HL-60 (cell line): Measurements from ENCODE around the gene KLK10.

Source experiments
- DNase-seq, 2 experiments: peaks; one replicate each; pipeline ENCODE4 v3.0.0-alpha.2; 2010 to 2020; ENCODE audit warnings: low read depth in 1 of 2, low spot score in 1 of 2
- H3K27ac ChIP-seq: fragments of 250-450 bp; sonication (Bioruptor Pico); replicated peaks from 2 replicates; pipeline ENCODE4 v1.5.1; 2020; ENCODE audit warnings: mild to moderate bottlenecking, moderate library complexity
- H3K27me3 ChIP-seq: fragments of 250-450 bp; sonication (Bioruptor Pico); 2 replicates; pipeline ENCODE4 v1.5.1; 2021; ENCODE audit warnings: mild to moderate bottlenecking, moderate library complexity; ENCODE audit not compliant: insufficient read depth, poor library complexity, severe bottlenecking
- H3K4me3 ChIP-seq: replicated peaks from 2 replicates; pipeline ENCODE4 v1.5.1; 2011; ENCODE audit warnings: mild to moderate bottlenecking, control low read depth, low read length; ENCODE audit not compliant: insufficient read depth
- CTCF ChIP-seq: IDR thresholded peaks from one replicate; pipeline ENCODE4 v1.5.1; 2011; ENCODE audit warnings: low read length, control low read depth, inconsistent platforms; ENCODE audit not compliant: insufficient read depth
- GABPA ChIP-seq: IDR thresholded peaks from 2 replicates; pipeline ENCODE4 v1.6.1; 2012; ENCODE audit warnings: low read depth
- POLR2AphosphoS5 ChIP-seq: IDR thresholded peaks from 2 replicates; pipeline ENCODE4 v1.6.1; 2012; ENCODE audit warnings: low read depth
- REST ChIP-seq: IDR thresholded peaks from 2 replicates; pipeline ENCODE4 v1.6.1; 2012; ENCODE audit warnings: low read depth; ENCODE audit not compliant: insufficient replicate concordance
- SPI1 ChIP-seq: IDR thresholded peaks from 2 replicates; pipeline ENCODE4 v1.6.1; 2012; ENCODE audit warnings: low read depth, mild to moderate bottlenecking, borderline replicate concordance
- long read RNA-seq: library from polyadenylated mRNA; unstranded; transcript quantifications from one replicate; pipeline ENCODE4 v2.0.0, GENCODE V29; 2020

The KLK10 gene
- long read RNA-seq = 0 reads

- TF ChIP-seq POLR2AphosphoS5 (no peak), SPI1 (no peak), CTCF (no peak), GABPA (no peak), REST (no peak)
- Histone ChIP-seq H3K4me3 (no peak within 1 kb of the TSS), H3K27me3 (peaks cover 35% of the 10 kb centered on the region), H3K27ac (no peak within 1 kb of the TSS)
- DNase-seq = no peak
Measured at GRCh38 chr19:51019544-51019925, at the start of gene KLK10. Gene KLK10 (minus strand): TSS chr19:51019709. CDS start chr19:51019130, 579 bp downstream.

- Histone ChIP-seq H3K27me3 (peaks cover 17% of the 10 kb centered on the region), H3K27ac (no peak overlapping the region), H3K4me3 (no peak overlapping the region)
- DNase-seq = no peak
- TF ChIP-seq CTCF = no peak
- no peak for TF ChIP-seq GABPA
- TF ChIP-seq POLR2AphosphoS5 = no peak
- no peak for TF ChIP-seq REST
- no peak for TF ChIP-seq SPI1
Measured at GRCh38 chr19:51066393-51067186, 47.1 kb upstream of the KLK10 start.

- no peak for DNase-seq
- Histone ChIP-seq H3K4me3 (no peak overlapping the region), H3K27ac (no peak overlapping the region), H3K27me3 (peaks cover 17% of the 10 kb centered on the region)
- TF ChIP-seq REST = no peak
- TF ChIP-seq CTCF = no peak
- no peak for TF ChIP-seq SPI1
- TF ChIP-seq POLR2AphosphoS5 = no peak
- no peak for TF ChIP-seq GABPA
Measured at GRCh38 chr19:51065221-51065960, 45.9 kb upstream of the KLK10 start.
